Stimulated activated CD8-positive, alpha-beta memory T cell treated with anti-CD3 and anti-CD28 coated beads, Interleukin-12 subunit alpha, Interleukin-12 subunit beta, amount 100 ng/mL, for 24 hours (primary cell): ENCODE measurements around the gene TIRAP.
A peak's percentile ranks its signal among the peaks of the same experiment; 100 is the strongest.
"Not testable (repeated sequence)": the region's sequence is repeated elsewhere in the genome, so short reads cannot be mapped to it uniquely, and the experiment has no call there.

ENCODE experiments used
- DNase-seq: peaks from one replicate; pipeline ENCODE4 v3.0.0-alpha.2; 2020; ENCODE audit errors: extremely low read depth

The TIRAP gene

DNA sequence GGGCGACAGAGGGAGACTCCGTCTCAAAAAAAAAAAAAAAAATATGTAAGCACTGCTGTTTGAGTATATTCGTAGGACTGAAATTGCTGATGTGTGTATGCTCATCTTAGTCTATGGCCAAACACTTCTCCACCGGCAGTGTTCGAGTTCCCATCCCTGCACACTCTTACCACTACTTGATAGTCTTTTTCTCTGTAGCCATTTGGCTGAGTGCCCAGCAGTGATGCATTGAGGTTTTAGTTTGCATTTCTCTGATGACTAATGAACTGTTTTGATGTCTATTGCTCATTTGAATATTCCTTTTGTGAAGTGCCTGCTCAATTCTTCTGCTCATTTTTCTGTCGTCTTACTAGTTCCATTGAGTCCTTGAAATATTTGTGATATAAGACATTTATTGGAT is 1.9 kb downstream of the TIRAP start:
- peak; percentile 54 for DNase-seq

DNA sequence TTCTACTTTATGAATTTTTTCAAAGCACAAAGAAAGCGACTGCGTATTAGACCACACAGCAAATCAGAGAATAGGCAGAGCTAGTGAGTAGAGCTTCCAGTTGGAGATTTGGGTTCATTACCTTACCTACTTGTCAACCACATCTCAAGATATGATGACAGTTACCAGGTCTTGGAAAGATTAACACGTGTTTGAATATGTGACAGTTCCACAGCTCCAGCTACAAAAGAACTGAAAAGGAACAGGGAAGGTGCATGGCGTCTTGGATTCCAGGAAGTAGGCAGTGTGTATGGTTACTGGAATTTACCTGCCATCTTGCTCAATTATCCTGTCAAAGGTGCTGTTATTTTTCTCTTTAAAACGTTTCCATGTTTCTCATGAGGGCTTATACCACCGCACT is 5.3 kb downstream of the TIRAP start:
- no peak for DNase-seq

DNA sequence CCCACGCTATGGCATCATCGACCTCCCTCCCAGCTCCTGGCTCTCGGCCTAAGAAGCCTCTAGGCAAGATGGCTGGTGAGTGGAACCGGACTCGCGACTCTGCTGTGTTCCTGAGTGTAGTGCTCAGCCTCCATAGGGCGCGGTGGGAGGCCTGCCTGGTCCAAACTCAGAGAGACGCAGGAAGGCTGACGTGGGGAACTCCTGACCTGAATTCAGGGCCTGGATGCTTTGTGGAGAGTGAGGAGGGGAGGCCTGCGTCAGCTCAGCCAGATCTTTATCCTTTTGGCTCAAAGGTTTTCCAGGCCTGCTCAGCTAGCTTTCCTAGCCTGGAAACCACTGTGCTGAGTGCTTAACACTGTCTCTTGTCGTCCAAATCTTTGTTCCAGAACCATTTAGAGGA is 8.0 kb downstream of the TIRAP start:
- no peak for DNase-seq

DNA sequence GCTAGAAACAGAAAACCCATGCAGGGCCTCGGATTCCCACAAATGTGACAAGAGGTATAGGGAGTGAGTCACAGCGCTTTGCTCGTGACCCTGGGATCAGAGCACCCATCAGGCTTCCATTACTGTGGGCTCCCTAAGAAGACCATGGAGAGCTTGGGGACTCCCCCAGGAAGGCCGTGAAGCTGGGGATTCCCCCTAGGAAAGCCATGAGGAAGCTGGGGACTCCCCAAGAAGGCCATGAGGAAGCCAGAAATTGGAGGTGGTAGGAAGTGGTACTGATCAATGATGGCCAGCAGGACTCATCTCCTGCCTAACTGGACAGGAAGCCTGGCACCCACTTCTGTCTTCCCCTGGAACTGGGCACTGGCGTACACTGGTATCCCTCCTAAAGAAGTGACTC is 10.8 kb downstream of the TIRAP start:
- DNase-seq = no peak

DNA sequence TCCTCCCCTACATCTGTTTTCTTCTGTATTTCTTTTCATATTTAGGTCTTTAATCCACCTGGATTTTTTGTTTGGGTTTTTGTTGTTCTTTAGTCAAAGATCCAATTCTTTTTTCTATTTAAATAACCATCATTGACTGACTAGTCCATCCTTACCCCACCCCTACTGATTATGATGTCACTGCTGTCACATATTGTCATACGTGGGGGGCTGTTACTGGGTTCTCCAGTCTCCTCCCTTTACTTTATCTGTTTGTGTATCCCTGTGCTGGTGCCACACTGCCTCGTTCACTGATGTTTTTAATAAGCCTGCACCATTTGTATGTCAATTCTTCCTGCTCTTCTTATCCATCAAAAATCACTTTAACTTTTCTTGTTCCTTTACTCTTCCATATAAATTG is 14.1 kb downstream of the TIRAP start:
- no peak for DNase-seq

DNA sequence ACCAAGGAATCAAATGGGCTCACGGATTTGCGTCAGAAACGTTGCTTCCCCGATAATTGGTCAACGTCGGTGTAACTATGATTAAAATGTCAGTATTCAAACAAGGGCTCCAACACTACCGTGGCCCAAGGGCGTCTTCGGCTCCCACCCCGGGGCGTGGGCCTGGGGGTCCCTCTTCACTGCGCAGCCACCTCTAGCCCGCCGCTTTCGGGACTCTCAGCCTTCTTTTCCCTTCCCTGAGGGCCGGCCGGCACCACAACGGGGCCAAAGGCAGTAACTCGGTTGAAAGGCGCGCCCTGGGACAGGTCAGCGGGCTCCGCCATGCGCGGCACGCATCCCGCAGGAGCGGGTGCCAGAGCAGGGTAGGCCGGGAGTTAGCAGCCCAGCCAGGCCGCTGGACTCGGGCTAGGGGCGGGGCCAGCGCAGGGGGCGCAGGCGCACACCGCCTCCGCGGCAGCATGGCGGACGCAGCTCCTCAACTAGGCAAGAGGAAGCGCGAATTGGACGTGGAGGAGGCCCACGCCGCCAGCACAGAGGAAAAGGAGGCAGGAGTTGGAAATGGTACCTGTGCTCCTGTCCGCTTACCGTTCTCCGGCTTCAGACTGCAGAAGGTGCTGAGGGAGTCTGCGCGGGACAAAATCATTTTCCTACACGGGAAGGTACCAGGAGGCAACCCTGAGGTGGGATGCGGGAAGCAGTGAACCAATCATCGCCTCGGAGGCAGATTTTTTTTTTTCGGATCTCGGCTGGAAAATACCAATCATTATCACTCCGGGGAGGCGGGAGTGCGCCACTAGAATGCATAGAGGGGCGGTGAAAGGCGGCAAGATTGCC is 20.9 kb downstream of the TIRAP start, which contains the start of gene DCPS:
Gene DCPS (plus strand): TSS at position 438 of the 834 bp plus-strand sequence. CDS start 21 bp downstream, at position 459.
- peak; percentile 71 for DNase-seq

DNA sequence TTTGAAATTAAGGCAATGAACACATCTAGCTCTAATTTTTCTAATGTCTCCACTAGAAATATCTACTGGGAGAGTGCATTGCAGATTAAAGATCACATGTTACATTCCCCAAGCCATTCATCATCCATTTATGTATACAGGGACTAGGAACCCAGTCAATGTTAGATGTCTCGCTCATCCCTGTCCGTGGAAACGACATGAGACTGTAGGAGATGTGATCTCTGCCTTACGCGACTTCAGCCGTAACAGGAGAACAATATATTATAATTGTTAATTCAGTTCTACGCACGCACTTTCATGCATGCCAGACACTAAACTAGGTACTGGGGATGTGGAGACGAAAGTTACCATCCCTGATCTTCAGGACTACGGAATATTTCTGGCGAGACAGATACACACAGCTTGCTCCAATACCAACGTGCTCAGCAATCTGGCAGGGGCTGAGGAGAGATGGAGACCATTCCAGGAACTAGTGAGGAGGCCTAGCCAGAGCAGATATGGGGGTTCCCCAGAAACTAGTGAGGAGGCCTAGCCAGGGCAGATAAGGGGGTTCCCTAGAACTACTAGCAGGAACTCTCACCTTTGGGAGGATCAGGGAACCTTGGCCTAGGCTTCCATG is 21.7 kb downstream of the TIRAP start:
- no peak for DNase-seq

DNA sequence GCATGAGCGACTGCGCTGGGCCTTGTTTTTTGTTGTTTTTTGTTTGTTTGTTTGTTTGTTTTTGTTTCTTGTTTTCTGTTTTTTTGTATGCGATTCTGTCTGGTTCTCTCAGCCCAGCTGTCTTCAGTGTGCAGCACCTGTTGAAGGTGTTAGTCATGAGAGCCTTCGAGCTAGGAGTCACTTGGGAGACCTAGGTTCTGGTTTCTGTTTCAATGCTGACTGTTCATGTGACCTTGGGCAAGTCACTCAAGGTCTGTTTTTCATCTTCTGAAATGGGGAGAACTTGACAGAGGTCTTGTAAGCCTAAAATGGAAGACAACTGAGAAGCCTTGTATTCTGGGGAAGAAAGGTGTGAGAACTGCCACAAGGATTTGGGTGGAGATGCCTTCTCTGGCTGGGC is 22.8 kb downstream of the TIRAP start:
- no peak for DNase-seq

DNA sequence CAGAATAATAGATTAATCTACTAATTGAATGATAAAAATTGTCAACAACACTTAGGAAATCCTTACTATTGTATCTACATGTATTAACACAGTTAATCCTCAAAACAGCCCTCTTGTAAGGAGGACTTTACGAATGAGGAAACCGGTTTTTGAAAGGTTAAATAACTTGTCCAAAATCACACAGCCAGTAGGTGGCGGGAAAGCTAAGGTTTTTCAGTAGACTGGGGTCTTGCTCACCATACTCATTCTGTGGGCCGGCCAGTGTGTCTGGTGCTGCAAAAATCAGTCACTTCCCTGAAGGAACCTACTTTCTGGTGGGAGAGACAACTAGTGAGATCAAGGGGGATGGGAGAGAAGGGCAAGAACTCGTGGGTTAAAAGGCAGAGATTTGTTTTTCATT is 24.8 kb downstream of the TIRAP start:
- DNase-seq = no peak

DNA sequence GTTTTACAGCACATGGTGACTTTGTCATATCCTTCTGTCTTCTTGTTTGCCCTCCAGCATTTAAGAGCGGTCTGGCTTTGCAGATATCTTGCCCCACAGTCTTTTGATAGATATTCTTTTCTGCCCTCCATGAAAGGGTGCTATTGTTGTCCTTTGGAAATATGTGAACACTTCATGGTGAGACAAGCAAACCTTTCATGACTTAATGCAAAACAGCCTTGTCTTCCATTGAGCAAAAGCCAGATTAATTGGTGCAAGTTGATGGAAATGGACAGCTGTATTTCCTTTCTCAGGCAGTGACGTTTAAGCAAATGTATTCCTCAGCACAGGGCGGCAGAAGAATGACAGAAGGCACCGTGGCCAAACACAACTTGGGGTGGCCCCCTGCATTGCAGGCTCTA is 25.4 kb downstream of the TIRAP start:
- DNase-seq = no peak

DNA sequence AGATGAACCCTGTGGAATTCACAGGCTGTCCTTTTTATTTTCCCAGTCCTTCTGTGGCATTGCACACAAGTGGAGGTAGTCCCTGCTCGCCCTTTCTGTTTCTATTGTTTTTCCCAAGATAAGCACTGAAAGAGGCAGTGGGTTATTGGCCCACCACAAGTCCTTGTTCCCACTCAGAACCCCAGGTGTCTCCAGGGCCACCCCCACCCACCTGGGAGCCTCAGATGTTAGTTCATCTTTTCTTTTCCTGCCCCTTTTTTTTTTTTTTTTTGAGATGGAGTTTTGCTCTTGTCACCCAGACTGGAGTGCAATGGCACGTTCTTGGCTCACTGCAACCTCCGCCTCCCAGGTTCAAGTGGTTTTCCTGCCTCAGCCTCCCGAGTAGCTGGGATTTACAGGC is 25.9 kb downstream of the TIRAP start:
- DNase-seq = not testable (repeated sequence)

DNA sequence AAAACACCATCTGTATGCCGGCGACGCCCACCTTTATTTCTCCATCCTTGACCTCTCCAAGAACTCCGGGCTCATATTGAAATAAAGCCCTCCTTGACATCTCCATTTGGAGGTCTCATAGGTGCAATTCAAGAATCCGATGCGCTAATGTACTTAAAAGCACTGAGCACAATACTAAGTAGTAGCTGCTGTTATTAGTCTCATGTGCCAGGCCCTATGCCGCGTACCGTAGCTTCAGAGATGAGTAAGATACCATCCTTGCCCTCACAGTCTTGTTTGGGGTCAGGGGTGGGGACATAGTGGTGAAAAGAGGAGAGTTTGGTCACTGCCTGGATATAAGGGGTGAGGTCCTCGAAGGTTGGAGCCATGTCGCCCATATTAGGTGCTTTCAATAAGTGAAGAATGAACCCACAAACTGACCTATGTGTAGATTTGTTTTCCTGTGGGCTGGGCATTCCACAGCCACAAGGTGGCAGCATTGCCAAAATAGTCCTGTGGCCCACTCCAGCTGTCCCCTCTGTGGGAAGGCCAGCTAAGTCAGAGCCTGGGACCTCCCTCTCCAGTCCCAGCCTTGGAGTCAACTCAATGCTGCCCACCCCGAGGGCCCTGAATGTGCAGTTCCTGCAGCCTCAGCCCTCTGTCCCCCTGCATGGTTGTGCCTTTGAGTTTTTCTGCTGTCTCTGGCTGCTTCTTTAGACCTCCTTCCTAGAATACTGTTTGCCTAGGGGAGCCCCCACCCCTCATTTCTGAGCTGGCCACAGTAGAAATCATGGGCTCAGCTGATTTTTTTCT is 27.5 kb downstream of the TIRAP start:
- no peak for DNase-seq

DNA sequence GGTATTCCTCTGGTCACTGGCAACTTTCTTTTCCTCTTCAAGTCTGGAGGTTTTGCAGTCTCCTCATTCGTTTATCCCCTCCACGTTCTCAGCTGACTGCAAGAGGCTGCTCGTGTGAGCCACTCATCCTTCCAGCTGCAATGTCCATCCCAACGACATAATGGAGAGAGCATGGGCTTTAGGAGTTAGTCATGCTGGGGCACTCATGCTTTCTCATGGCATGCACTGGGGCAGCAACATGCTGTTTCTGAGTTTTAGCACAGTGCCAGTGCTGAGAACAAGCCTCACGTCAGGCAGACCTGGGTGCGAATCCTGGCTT is 28.1 kb downstream of the TIRAP start:
- no peak for DNase-seq

DNA sequence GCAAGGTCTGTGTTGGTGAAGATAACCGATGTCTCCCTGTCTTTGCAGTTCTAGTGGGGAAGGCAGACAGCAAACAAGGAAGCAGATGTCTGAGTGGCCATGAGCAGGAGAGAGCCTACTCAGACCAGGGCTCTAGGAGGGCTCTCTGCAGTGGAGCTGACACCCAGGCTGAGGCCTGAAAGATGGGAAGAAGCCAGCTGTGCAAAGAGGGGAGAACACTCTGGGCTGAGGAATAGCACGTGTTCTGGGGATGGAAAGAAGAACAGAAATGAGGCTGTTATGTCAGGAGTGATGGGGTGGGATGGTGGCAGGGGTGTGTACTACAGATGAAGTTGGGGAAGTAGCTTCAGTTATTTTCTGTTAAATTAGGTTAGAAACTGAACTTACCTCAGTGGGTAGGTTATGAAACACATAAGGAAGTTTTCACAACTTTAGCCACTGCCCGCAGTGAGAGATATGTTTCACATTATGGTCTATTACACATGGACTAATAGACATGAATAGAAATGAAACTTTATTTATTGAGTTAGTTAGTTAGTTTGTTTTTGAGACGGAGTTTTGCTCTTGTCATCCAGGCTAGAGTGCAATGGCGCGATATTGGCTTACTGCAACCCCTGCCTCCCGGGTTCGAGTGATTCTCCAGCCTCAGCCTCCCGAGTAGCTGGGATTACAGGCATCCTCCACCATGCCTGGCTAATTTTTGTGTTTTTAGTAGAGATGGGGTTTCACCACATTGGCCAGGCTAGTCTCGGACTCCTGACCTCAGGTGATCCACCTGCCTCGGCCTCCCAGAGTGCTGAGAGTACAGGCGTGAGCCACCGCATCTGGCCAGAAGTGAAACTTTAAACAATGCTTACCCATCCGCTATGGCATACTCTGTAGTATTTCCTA is 28.8 kb downstream of the TIRAP start:
- no peak for DNase-seq

DNA sequence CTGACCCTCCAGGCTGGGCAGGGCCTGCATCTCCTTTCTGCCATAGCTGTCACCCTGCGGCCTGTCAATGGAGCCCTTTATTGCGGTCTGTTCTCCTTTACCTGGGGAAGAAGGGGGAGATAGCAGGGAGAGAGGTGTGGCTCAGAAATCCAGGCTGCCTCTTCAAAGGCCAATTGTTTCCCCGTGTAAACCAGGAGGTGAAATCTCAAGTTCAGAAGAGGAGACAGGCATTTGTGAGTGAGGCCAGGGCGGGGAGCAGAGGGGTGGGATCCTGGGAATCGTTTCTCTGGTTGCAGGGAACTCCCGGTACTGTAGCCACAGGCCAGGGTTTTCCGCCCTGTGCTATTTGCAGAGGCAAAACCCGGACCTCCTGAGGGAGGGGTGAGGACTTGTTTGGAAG is 30.1 kb downstream of the TIRAP start:
- no peak for DNase-seq

DNA sequence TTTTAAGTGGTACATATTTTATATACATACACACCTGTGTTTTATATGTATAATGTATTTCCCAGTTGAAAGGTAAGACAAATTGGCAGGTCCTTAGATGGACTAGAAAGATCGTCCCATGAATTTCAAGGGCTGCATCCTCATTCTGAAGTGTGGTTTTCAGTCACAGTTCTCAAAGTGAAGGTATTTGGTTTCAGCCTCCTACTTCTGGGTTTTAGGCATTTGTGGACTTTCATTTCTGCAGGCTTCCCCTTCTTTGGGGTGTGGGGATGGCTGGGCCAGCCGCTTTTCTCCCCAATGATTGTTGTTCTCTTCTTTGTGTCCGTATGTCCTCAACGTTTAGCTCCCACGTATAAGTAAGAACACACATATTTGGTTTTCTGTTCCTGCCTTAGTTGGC is 30.9 kb downstream of the TIRAP start:
- no peak for DNase-seq

DNA sequence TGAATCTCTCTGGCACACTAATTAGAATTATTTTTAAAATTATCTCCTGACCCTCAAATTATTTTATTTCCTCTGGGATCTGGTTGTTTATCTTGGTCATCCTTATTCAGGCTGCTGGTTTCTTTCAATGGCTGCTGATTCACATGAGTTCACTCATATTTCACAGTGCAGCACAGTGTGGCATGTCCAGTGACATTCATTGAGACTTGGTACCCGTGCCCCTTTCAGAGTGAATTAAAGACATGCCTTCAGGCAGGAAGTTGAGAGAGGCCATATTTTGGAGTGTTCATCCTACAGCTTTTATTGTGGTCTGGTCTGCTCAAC is 34.5 kb downstream of the TIRAP start:
- no peak for DNase-seq

DNA sequence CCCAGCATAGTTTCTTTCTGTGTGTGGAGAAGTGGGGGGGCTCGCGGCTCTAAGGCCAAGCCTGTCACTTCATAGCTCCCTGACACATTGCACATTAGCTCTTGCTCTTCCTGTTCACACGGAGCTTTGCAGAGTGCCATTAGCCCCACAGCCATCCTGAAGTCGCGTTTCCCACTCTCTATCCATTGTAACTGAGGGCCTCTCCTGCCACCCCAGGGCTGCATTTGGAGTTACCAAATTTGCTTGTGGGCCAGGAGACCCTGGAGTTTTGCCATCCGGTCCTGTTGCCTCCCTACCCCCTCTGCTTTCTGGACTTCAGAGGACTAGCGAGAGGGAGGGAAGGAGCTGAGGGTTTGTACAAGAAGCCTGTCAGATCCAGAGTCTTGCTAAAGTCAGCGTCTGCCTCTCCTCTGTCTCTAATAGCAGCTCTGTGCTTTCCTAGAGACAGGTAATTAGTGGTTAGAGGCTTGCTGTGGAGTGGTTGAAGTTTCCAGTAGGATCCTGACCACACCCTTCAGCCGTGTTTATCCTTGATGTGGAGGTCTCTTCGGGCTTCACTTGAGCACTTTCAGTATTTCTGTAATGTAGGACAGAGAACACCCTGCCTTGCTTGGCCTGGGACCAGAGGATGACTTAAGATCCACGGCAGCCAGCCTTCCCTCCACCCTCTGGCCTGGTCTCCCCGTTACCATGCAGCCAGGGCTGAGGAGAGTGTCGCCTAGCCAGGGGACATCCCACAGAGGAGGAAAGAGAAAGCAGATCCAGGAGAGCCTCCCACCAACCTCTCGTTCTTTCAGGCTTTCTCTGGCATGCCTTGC is 35.1 kb downstream of the TIRAP start:
- no peak for DNase-seq

DNA sequence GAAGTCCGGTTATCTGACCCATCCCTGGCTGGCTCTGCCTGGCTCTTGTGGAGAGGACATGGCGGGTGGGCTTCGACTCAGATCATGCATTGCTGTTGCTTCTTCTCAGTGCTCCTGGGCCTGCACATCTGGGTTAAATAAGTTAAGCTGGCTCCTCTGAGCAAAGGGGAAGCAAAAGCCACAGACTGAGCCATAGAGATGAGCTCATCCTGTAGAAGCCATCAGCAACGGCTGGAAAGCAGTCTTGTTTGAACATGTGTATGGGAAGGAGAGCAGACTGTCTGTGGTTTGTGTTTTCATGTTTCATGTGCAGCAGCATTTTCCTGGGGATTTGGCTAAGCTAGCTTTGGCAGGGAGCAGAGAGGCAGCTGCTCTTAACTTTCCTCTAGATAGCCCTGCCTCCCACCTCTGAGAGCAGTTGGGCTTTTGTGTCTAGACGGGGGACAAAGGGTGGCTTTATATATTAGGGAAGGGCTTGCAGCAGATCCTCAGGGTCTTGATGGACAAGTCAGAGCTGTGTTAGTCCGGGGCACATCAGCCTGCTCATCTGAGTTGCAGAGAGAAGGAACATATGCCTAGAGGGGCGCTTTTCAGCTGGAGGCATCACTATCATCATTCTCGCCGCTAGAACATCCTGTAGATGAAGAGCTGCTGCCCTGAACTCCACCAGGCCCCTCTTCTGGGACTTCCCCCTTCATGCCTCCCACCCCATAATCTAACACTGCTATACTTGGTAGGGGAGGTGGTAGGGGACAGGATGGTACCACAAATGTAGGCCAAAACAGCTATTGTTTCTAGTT is 35.9 kb downstream of the TIRAP start:
- no peak for DNase-seq

DNA sequence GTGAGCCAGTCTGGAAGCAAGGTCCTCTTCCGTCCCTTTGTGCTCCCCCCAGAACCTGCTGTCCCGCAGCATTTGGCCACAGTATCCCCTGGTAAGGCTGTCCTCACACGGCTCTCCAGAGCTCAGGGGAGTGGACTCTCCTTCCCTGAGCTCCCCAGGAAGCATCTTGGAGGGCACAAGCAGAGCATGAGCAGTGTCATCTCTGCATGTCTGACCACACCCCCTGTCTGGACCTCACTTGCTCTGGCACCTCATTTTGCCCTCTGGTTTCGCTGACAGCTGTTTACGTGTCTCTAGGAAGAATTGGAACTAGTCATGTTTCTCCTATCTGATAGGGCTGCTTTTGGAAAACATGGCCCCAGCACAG is 36.5 kb downstream of the TIRAP start:
- DNase-seq = no peak
